NCI-H1694 treated with DMSO at 0.1 percent for 48 hours (cell line): ENCODE results near the gene FOXP2.
A peak's percentile ranks its signal among the peaks of the same experiment; 100 is the strongest.
"Not testable (repeated sequence)": the region's sequence is repeated elsewhere in the genome, so short reads cannot be mapped to it uniquely, and the experiment has no call there.

Source experiments
- DNase-seq: peaks from one replicate; lab custom pipeline; 2025; lab: John Stamatoyannopoulos, UW

FOXP2 gene

DNA sequence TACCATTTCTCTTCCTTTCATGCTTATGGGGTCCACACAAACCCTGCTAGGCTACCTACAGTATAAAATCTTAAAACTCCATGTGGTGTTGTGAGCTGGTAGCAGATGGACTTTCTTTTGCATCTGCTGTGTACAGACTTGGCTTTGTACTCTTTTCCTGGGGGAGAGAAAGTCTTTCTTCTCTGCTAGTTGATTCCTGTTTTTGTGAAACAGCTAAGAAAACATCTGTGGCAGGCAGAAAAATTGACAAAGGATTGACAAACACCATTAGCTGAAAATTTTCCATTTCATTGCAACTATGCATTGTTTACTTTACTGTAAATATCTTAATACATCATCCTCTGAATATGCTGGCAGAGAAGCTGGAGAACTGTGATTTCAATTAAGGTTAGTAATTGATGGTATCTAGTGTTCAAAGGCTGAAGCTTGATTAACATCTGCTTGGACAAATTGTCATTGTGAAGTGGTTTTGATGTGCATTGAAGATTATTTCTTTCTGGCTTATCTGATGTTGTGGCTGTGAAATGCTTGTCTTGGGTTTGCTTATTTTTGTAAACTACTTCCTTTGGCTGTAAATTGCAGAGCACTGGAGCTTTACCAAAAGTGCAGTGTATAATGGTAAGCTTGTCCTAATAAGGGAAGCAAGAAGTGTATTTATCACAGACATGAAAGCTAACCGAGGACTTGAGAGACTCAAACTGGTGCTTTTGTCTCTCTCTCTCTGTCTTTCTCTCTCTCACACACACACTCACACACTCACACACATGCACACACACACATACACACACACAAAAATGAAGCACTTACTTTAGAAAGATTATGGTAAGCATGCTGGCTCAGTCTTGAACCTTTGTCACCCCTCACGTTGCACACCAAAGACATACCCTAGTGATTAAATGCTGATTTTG is at the start of gene FOXP2:
Gene FOXP2, plus strand, starts transcription at position 660 of the 908 bp plus-strand sequence. CDS start 11,697 bp downstream, outside the sequence.
- DNase-seq = peak; percentile 87

DNA sequence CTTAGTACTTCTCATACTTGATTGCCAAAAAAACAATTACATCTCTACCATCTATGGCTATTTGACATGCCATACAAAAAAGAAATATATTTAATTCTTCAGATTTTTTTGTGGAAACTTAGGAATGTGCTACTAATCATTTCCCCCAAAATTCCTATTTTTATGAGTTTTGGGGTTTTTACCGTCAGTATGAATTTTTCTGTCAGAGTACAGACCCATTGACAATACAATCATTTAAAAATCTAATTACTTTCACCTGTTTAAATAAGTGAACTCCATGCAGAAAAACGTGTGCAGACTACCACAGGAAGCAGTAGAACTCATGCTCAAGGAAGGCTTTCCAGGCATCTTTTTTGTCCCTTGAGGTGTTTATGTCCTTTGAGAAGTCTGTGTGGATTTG is 48.8 kb upstream of the FOXP2 start:
- no peak for DNase-seq

DNA sequence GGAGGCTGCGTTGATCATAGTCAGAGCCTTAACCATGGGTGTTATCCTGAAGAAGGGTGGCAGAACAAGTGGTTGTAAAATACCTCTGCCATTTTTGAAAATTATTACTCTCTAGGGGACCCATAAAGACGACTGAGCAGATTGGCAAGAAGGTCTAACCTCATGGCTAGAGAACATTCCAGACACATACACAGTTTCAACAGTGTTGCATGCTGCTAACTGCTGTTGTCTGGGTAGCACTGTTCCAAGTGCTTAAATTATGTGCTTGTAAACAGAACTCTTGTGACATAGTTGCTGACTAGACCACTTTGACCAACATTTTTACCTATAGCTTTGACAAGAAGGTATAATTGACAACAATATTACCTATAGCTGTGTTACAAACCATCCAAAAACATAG is 46.1 kb upstream of the FOXP2 start:
- no peak for DNase-seq

DNA sequence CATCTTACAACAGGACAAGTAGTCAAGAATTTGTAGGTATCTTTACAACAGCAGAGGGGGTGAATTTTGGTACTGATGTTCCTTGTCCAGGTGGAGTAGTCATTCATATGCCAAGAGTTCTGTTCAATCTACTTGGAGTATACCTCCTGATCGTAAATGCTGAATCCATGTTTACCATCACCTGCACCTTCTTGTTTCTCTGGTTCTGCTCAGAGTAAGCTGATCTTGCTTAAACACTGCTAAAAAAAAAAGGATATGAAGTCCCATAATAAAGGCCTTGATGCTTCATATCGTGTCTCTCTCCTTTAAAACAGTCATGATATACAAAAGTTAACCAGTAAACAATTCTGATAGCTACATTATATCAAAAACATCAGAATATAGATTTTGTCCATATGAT is 45.3 kb upstream of the FOXP2 start:
- DNase-seq = no peak

DNA sequence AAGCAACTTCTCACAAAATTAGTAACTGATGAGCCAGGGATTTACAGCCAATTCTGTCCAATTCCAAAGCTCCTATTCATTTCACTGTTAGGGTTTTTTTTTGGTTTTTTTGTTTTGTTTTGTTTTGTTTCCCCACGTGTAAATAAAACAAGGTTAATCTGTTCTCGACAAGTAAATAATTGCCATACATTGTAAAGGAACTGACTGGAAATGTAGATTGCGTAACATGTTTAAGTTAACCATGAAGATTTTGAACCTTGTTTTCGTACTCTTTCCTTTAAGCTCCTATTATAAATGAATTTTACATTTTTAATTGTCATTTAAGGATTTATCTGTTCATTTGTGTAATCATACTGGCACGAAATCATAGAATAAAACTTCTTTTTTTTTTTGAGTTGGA is 42.0 kb upstream of the FOXP2 start:
- DNase-seq = no peak

DNA sequence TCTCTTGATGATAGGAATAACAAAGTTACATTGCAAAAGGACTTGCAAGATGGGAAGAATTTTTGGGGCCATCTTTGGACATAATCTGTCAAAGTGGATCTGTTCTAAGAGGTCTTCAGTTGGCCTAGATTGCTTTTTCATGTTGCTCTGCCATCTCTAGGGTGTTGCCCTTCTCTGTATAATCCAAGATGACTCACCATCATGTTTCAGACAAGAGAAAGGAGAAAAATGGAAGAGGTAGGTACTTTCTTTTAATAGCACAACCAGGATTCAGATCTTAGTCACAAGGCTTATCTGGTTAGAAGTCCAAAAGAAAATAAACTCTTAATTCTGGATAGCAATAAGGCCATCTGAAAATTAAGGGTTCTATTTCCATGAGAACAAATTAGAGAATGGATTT is 38.7 kb upstream of the FOXP2 start:
- DNase-seq = no peak

DNA sequence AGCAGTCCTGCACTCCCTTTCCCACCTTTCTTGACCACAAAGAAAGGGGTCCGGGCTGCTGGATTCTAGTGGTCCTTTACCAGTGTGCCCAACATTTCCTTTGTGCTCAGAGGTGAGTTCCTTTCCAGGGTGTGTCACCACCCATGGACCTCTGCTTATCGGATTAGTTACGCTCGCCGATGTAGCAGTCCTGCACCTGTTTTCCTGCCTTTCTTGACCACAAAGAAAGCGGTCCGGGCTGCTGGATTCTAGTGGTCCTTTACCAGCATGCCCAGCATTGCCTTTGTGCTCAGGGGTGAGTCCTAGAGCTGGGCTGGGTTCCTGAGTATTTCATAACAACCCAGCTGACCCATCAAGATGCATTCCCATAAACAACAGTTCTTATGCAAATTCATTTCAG is 30.7 kb upstream of the FOXP2 start:
- not testable (repeated sequence) for DNase-seq

DNA sequence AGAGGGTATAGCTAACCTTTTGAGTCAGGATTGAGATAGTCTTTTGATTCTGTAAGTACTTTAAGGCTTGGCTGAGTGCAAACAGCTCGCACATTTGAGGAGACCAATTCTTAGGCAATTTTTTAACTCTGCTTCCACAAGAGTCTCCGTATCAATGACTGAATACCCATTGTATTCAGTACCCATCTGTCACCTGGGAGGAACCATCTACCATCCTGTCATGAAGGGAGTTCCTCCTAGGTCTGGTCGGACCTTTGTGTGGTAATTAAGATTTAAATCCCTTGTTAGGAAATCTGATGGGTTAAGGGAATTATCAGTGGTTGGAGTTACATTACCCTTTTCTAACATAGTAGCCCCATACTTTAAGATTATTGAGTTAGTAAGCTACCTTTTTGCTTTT is 30.3 kb upstream of the FOXP2 start:
- not testable (repeated sequence) for DNase-seq

DNA sequence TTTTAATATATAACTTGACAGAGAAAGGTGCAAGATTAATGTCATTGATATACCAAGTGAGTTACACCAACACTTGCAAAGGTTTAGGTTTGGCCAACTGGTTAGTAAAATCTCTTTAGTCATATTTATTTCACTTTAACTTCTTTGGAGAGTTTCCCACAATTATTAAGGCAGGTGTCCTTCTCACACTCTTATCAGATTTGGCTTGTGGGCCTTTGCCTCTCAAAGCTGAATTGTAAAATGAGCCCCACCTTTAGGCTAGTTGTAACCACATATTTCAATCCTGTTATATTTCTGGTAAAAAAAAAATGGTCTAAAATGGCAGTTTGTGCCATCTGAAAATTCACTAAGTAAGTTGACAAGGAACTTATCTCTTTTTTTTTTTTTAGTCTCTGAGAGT is 26.6 kb upstream of the FOXP2 start:
- no peak for DNase-seq

DNA sequence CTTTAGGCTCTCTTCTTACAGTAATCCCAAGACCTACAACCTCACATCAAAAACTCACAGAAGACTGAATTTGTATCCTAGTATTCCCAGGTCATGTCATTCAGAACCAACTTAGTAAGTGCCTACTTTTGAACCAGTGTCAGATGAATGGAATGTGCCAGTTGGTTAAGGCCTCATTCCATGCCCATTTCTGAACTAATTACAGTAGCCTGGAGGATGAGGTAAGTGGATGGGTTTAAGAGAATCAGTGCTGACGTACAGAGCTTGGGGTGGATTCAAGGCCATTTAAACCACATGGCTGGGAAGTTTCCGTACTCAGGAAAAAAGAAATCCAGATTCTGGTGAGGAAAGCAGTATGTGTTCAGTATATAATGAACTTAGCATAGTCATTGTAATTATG is 21.9 kb upstream of the FOXP2 start:
- no peak for DNase-seq

DNA sequence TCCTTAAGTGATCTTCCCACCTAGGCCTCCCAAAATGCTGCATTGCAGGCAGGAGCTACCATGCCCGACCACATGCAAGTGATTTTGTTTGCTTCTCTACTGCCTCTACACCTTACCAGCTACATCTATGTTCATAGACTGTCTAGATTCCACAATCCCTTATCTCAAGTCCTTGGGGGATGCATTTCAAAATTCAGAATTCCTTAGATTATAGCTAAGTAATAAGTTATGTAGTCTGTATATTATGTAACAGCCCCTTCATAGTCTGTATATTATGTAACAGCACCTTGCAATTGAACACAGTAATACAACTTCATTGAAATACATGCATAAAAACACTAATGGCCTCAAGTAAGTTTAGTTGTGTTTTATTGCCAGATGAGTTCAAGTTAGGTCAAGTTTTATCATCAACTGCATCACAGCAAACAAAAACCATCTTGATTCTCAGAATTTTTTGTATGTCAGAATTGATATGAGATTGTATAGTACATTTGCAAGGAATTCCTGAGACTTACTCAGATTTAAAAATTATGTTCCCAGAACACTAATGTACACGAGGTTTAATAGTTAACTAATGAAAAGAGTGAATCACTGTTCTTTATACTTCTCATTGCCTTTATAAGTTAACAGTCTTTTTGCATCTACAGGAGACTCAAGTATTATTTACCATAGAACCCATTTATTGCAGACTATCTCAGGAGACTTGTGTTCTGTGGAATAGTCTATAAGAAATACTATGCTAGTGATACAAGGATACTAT is 11.6 kb upstream of the FOXP2 start:
- DNase-seq = no peak

DNA sequence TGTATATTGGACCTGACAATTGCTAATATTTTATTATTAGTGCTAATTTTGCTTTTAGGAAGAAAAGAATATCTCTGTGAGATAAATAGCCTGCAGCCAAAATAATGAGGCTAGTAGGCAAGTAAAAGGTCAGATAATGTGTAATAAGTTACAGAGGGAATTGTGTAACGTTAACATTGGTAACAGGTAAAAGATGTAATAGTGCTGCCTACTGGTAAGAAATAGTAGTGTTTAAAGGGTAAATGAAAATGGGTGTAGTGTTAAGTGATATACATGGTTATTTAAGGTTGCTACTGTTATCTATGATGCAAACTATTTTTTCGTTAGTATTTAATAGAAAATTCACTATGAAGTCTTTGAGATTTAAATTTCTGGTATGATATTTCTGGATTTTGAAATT is 9.2 kb upstream of the FOXP2 start:
- DNase-seq = peak; percentile 69

DNA sequence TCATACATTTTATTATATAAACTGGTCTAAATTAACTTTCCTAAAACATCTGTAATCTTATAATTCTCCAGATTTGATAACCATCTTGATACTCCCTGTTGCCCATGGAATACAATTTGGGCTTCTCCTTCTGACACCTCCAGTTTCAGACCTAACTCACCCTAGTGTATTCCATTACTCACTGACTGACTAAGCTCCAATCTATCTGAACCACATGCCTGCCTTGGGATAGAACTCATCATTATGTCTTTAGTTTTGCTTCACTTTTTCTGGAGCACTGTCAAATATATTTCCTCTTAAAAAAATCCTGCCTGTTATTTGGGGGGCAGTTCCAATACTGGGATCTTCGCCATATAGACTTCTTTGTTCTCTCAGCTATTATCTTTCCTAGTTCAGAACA is 4.9 kb upstream of the FOXP2 start:
- no peak for DNase-seq

DNA sequence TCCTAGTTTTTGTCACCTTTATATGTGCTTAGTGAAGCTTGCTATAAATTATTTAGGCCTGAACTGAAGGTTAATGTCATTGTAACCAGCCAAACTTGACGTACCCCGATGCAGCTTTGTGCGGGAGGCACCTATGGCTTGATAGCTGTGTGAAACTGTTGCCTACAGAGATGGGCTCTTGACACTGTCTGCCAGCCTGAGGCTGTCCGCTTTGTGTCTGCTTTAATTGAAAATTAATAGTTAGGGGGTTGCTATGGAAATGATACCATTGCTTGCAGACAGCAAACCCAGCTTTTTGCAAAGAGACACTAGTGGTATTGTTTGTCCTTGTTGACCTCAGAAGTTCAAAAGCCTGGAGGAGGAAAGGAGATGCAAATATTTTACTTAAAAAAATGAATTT is 2.1 kb upstream of the FOXP2 start:
- no peak for DNase-seq

DNA sequence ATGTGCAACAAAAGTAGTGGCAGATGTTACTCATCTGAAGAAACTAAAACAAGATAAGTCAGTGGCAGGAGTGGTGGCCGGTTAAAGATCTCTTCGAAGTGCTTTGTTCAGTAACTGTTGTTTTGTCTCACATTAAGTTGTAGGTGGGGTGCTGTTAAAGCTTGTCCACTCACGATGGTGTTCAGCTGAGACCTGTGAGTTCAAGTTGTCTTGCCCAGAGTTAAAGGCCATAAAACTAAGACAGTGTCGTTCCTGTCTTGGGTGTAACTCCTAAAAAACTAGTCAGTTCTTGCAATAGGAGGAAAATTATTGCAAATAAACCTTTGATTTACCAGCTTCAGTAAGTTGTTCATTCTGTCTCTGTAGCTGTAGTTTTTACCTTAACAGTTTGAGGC is 857 bp upstream of the FOXP2 start:
- DNase-seq = peak; percentile 63

DNA sequence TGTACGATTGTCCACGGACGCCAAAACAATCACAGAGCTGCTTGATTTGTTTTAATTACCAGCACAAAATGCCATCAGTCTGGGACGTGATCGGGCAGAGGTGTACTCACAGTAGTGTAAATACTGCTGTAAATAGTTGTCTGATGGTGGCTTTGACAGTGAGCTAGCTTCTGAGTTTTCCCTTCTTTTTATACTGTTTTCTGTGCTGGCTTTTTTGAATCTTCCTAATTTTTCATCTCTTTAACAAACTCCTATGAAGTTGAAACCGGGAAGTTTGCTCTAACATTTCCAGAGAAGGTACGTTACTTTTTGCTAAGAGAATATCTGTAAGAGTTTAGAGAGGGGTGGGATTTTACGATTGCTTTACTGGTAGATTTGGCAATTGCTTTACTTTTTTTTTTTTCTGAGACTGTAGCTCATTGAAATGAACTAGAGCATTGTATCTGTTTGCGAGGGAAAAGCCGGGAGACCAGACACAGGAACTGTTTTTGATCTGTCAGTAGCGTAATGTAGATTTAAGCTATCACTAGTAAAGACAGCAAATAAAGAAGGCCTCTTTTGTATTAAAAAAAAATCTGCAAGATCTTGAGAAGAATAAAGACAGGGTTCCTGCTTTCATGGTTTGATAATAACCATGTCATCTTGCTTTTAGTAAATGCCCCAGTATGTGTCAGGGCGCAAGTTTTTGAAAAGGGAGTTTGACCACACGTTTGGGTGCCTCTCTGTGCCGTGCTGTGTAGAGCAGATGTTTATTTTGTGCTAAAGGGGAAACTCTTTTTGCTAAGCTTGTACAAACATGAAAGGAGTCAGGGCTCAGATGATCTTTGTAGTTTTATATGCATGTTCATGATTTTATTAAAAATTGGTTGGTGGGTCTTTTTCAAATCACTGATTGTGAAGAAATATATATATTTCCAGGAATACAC is 712 bp downstream of the FOXP2 start:
- peak; percentile 83 for DNase-seq

DNA sequence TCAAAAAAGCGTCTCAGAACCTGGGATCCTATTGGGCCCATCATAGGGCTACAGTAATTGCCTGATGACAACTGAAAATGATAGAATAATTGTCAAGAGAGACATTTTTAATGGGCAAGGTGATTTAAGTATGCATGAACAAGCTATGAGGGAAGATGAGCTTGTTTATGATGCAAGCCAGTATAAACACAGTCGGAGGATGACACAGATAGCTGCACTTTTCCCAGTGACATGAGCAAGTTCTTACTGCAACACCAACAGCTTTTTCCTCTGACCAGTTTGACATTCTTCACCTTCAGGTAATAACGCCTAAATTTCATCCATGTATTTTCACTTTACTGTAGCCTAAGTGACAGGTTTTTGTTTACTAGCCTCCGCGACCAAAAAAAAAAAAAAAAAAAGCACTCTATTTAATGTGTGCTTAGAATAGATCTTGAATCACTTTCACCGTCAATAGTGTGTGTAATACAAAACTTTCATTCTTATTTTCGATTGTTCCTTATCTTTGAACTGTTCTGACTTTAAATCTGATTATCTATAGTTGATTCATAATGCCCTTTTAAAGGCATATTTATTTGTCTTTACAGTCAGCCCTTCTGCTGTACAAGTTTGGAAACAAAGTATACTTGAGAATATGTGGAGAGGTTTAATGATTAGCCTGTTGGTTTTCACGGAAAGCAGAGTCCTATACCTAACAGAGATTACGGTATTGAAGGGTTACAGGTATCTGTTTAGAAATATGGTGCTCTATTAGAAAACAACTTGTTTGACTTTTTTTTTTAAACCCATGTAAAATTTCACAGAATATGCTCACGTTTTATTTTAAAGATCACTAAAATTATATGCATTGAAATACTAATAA is 1.7 kb downstream of the FOXP2 start:
- peak; percentile 31 for DNase-seq

DNA sequence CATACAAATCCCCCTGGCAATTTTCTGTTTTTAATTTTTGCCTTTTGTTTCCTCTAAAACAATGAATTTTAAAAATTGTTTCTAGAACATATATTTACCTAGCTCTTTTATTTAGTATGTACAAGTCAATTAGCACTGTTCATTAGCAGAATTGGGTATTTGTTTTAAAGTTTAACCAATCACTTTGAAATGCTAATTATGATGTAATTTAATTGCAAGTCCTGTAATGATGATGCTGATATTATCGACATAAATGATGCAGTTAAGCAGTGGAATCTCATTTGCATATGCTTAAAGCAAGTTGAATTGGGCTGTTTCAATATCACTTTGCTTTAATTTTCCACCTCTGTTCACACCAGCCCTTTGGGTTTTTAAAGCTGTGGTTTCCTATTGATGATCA is 2.7 kb downstream of the FOXP2 start:
- no peak for DNase-seq

DNA sequence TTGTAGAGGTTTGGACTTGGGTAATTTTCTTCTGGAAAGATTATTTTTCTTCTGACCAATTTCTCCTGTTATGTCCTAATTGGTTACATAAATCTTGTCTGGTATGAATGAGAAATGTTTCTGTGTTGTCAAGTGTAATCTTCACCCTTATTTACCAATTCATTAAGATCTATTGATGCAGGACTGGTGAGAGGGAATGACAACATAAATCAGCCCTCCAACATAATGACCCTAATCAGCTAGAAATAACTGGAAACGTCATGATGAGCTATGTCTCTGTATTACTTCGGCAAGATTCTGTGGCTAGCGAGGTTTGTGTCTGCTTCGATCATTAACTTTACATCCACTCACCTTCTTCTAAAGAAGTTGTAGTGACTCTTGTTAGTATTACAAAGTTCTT is 3.5 kb downstream of the FOXP2 start:
- no peak for DNase-seq

DNA sequence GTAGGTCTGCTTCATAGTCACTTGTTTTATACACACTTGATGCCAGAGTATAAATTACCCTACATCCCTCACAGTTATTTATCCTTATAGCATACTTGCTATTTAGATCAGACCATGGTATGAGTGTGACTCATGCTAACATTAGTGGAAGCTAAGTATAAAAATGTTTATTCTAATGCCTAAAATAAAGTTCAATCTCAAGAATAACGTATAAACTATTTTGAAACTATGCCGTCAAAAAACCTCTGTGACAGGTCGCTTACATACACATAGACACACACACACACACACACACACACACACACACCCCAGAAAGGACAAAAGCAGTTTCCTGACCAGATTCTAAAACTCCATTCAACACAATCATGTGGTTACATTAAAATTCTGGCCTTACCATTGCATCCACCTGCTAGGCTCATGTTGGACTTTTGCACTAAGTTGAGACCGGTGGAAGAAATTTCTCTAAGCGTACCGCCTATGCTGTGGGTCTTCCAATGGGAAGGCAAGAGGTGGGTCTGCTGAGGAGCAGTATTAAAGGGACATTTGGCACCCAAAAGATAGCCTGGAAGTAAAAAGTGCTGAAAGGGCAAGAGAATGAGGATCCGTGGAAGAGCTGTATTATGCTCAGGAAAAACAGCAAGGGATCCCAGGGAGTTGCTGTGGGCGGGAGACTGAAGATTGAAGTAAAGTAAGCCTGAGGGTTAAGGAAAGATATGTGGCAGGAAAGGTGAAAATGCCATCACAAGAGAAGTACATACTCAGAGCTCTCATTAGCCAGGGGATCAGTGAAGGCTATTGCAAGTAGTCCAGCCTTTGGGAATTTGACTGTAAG is 5.0 kb downstream of the FOXP2 start:
- no peak for DNase-seq
